ENCODE results near the gene OR9K2.
"Not testable (repeated sequence)": the region's sequence is repeated elsewhere in the genome, so short reads cannot be mapped to it uniquely, and the experiment has no call there.

DNA sequence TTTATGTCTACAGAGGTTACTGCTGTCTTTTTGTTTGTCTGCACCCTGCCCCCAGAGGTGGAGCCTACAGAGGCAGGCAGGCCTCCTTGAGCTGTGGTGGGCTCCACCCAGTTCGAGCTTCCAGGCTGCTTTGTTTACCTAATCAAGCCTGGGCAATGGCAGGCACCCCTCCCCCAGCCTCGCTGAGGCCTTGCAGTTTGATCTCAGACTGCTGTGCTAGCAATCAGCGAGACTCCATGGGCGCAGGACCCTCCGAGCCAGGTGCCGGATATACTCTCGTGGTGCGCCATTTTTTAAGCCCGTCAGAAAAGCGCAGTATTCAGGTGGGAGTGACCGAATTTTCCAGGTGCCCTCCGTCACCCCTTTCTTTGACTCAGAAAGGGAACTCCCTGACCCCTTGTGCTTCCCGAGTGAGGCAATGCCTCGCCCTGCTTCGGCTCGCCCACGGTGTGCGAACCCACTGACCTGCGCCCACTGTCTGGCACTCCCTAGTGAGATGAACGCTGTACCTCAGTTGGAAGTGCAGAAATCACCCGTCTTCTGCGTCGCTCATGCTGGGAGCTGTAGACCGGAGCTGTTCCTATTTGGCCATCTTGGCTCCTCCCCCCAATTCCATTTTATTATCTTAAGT lies 40.9 kb downstream of the OR9K2 start:
- TF ChIP-seq, protein P1, sequence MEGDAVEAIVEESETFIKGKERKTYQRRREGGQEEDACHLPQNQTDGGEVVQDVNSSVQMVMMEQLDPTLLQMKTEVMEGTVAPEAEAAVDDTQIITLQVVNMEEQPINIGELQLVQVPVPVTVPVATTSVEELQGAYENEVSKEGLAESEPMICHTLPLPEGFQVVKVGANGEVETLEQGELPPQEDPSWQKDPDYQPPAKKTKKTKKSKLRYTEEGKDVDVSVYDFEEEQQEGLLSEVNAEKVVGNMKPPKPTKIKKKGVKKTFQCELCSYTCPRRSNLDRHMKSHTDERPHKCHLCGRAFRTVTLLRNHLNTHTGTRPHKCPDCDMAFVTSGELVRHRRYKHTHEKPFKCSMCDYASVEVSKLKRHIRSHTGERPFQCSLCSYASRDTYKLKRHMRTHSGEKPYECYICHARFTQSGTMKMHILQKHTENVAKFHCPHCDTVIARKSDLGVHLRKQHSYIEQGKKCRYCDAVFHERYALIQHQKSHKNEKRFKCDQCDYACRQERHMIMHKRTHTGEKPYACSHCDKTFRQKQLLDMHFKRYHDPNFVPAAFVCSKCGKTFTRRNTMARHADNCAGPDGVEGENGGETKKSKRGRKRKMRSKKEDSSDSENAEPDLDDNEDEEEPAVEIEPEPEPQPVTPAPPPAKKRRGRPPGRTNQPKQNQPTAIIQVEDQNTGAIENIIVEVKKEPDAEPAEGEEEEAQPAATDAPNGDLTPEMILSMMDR (IDR thresholded peaks at IDR 0.05) = not testable (repeated sequence)
- TF ChIP-seq POLR2A, POLR2AphosphoS5 (IDR thresholded peaks at IDR 0.05): not testable (repeated sequence)

All from upper lobe of left lung (tissue), 4 donors.